H1 (cell line): Measurements from ENCODE around the gene ERAP2. TPM values are rescaled to one million over a fixed set of nuclear protein-coding genes. Genes with fewer than 3 reads are reported as not detected.
A peak's percentile ranks its signal among the peaks of the same experiment; 100 is the strongest.

Source experiments
- CTCF ChIA-PET: fragments of 300-600 bp; sonication (Branson Sonifier 250); formaldehyde crosslinking; loops from one replicate; lab custom pipeline; 2021; ENCODE audit not compliant: partially characterized antibody; lab: Charles Lee
- POLR2A ChIA-PET: fragments of 300-600 bp; sonication (Branson Sonifier 250); formaldehyde crosslinking; loops from one replicate; lab custom pipeline; 2021; ENCODE audit warnings: inconsistent platforms; ENCODE audit not compliant: partially characterized antibody; lab: Charles Lee
- DNase-seq, 2 experiments: peaks; one replicate each; pipeline versions ENCODE4 v3.0.0 to v3.0.0-alpha.2; 2010 to 2022; ENCODE audit warnings: low spot score in 2 of 2, low read depth in 1 of 2, mixed read lengths in 1 of 2
- FAIRE-seq: peaks from 2 replicates; lab custom pipeline; 2011; peaks lifted over from hg19 to GRCh38; lab: Jason Lieb, UNC
- H2AFZ ChIP-seq: 2 replicates; pipeline ENCODE4 v1.8.1; 2012; ENCODE audit warnings: low read length, inconsistent platforms
- H2AK5ac ChIP-seq: 2 replicates; pipeline ENCODE4 v1.6.1; 2013; ENCODE audit warnings: low read depth, low read length
- H2BK120ac ChIP-seq: replicated peaks from 2 replicates; pipeline ENCODE3; 2013; ENCODE audit warnings: low read depth, low read length, inconsistent platforms
- H2BK12ac ChIP-seq: 2 replicates; pipeline ENCODE4 v1.6.1; 2013; ENCODE audit warnings: low read depth, low read length
- H2BK15ac ChIP-seq: 2 replicates; pipeline ENCODE4 v1.6.1; 2013; ENCODE audit warnings: low read length
- H2BK20ac ChIP-seq: 2 replicates; pipeline ENCODE4 v1.6.1; 2013; ENCODE audit warnings: low read length
- H2BK5ac ChIP-seq: 2 replicates; pipeline ENCODE4 v1.6.1; 2013; ENCODE audit warnings: low read depth, low read length
- H3K14ac ChIP-seq: 2 replicates; pipeline ENCODE4 v1.6.1; 2013; ENCODE audit warnings: inconsistent platforms; ENCODE audit not compliant: insufficient read length
- H3K18ac ChIP-seq: 2 replicates; pipeline ENCODE4 v1.6.1; 2013; ENCODE audit warnings: low read length; ENCODE audit errors: extremely low read depth
- H3K23ac ChIP-seq: 2 replicates; pipeline ENCODE4 v1.6.1; 2013; ENCODE audit warnings: inconsistent platforms; ENCODE audit not compliant: insufficient read length
- H3K23me2 ChIP-seq: 2 replicates; pipeline ENCODE4 v1.6.1; 2013; ENCODE audit warnings: low read depth, low read length
- H3K27ac ChIP-seq: 2 replicates; pipeline ENCODE4 v1.6.1; 2011; ENCODE audit warnings: low read depth, low read length, inconsistent platforms
- H3K27me3 ChIP-seq, 4 experiments: replicated peaks in 1 of 4; 1 replicate in 1 of 4; 2 replicates in 3 of 4; pipeline versions ENCODE4 v1.6.1 to v1.8.1; 2011 to 2013; ENCODE audit warnings: low read length in 3 of 4, mild to moderate bottlenecking in 3 of 4, inconsistent platforms in 2 of 4, mixed read lengths in 2 of 4, moderate library complexity in 1 of 4; ENCODE audit not compliant: control insufficient read depth in 3 of 4, insufficient read depth in 3 of 4; ENCODE audit errors: extremely low read depth in 1 of 4
- H3K36me3 ChIP-seq, 4 experiments: 2 replicates each; pipeline versions ENCODE4 v1.6.1 to v1.8.1; 2011 to 2013; ENCODE audit warnings: mild to moderate bottlenecking in 4 of 4, low read length in 3 of 4, moderate library complexity in 2 of 4, control low read depth in 1 of 4, inconsistent platforms in 1 of 4; ENCODE audit not compliant: insufficient read depth in 4 of 4, control insufficient read depth in 2 of 4
- H3K4ac ChIP-seq: replicated peaks from 2 replicates; pipeline ENCODE3; 2013; ENCODE audit warnings: low read length, low read depth, mixed read lengths, inconsistent platforms; ENCODE audit not compliant: insufficient read length
- H3K4me1 ChIP-seq, 4 experiments: replicated peaks in 1 of 4; 1 replicate in 1 of 4; 2 replicates in 3 of 4; pipeline versions ENCODE4 v1.6.1 to v1.8.1; 2011 to 2013; ENCODE audit warnings: low read length in 3 of 4, inconsistent platforms in 2 of 4, mixed read lengths in 1 of 4; ENCODE audit not compliant: insufficient read depth in 4 of 4, control insufficient read depth in 3 of 4
- H3K4me2 ChIP-seq, 2 experiments: 2 replicates each; pipeline versions ENCODE4 v1.6.1 to v1.8.1; 2011 to 2013; ENCODE audit warnings: low read depth in 2 of 2, low read length in 2 of 2, control low read depth in 1 of 2, inconsistent platforms in 1 of 2, mild to moderate bottlenecking in 1 of 2; ENCODE audit not compliant: insufficient read depth in 1 of 2
- H3K4me3 ChIP-seq, 4 experiments: fragments of 200-600, 300-600 bp in 1 of 4; sonication (generic), shearing (Covaris generic), sonication (Bioruptor Twin) in 1 of 4; 2 replicates each; pipeline versions ENCODE4 v1.5.1 to v1.8.1; 2011 to 2016; ENCODE audit warnings: low read length in 4 of 4, low read depth in 3 of 4, control low read depth in 2 of 4, inconsistent platforms in 2 of 4, mild to moderate bottlenecking in 2 of 4, mixed read lengths in 1 of 4, moderate library complexity in 1 of 4; ENCODE audit not compliant: insufficient read depth in 2 of 4; ENCODE audit errors: extremely low read depth in 1 of 4
- H3K56ac ChIP-seq: replicated peaks from 2 replicates; pipeline ENCODE3; 2013; ENCODE audit warnings: low read depth, mild to moderate bottlenecking, mixed read lengths, low read length, inconsistent platforms; ENCODE audit not compliant: insufficient read length
- H3K79me1 ChIP-seq: 2 replicates; pipeline ENCODE4 v1.6.1; 2013; ENCODE audit warnings: low read depth, low read length, control low read depth
- H3K79me2 ChIP-seq, 2 experiments: 2 replicates each; pipeline versions ENCODE4 v1.6.1 to v1.8.1; 2012 to 2013; ENCODE audit warnings: low read length in 2 of 2, mild to moderate bottlenecking in 2 of 2, inconsistent platforms in 1 of 2; ENCODE audit not compliant: insufficient read depth in 2 of 2, control insufficient read depth in 1 of 2
- H3K9ac ChIP-seq, 4 experiments: replicated peaks in 1 of 4; 1 replicate in 1 of 4; 2 replicates in 3 of 4; pipeline versions ENCODE4 v1.6.1 to v1.8.1; 2011 to 2013; ENCODE audit warnings: low read depth in 3 of 4, low read length in 3 of 4, control low read depth in 2 of 4, mild to moderate bottlenecking in 2 of 4, moderate library complexity in 2 of 4, inconsistent platforms in 1 of 4; ENCODE audit errors: extremely low read depth in 1 of 4
- H3K9me3 ChIP-seq, 2 experiments: 2 replicates each; pipeline versions ENCODE4 v1.6.1 to v1.8.1; 2012 to 2013; ENCODE audit warnings: mild to moderate bottlenecking in 2 of 2, moderate library complexity in 2 of 2, control low read depth in 1 of 2, inconsistent platforms in 1 of 2, low read depth in 1 of 2, low read length in 1 of 2, mixed read lengths in 1 of 2; ENCODE audit not compliant: insufficient read depth in 2 of 2
- H4K20me1 ChIP-seq, 2 experiments: replicated peaks in 1 of 2; 2 replicates each; pipeline versions ENCODE3 to v1.8.1; 2011 to 2013; ENCODE audit warnings: inconsistent platforms in 2 of 2, low read length in 2 of 2, mild to moderate bottlenecking in 1 of 2; ENCODE audit not compliant: insufficient read depth in 2 of 2, control insufficient read depth in 1 of 2
- H4K5ac ChIP-seq: 2 replicates; pipeline ENCODE4 v1.6.1; 2013; ENCODE audit warnings: low read length, low read depth, mixed read lengths, inconsistent platforms; ENCODE audit not compliant: insufficient read length
- H4K8ac ChIP-seq: 2 replicates; pipeline ENCODE4 v1.8.0; 2013; ENCODE audit warnings: mild to moderate bottlenecking, moderate library complexity, low read length, inconsistent platforms; ENCODE audit not compliant: insufficient read depth; ENCODE audit errors: extremely low read depth
- H4K91ac ChIP-seq: replicated peaks from 2 replicates; pipeline ENCODE3; 2013; ENCODE audit warnings: low read length, mixed read lengths, inconsistent platforms; ENCODE audit not compliant: insufficient read length
- BACH1 ChIP-seq: IDR thresholded peaks from 2 replicates; pipeline ENCODE4 v1.6.1; 2012; ENCODE audit warnings: low read length, improper control_type of control experiment
- BRCA1 ChIP-seq: IDR thresholded peaks from 2 replicates; pipeline ENCODE4 v1.6.1; 2012; ENCODE audit warnings: low read depth, low read length, improper control_type of control experiment
- CBX8 ChIP-seq: fragments of 300-800, 300-1000 bp; sonication (generic); IDR thresholded peaks from 2 replicates; pipeline ENCODE4 v1.7.1; 2016; ENCODE audit warnings: low read depth, low read length, borderline replicate concordance
- JUND ChIP-seq: IDR thresholded peaks from 2 replicates; pipeline ENCODE4 v1.6.1; 2011; ENCODE audit warnings: mild to moderate bottlenecking, improper control_type of control experiment, low read length
- KDM1A ChIP-seq: fragments of 200-600, 300-600 bp; sonication (generic); IDR thresholded peaks from 2 replicates; pipeline ENCODE4 v1.7.1; 2016; ENCODE audit warnings: mild to moderate bottlenecking, low read length, borderline replicate concordance
- PHF8 ChIP-seq: fragments of 200-600 bp; sonication (generic); conservative IDR thresholded peaks from 2 replicates; pipeline ENCODE4 v1.7.1; 2012; ENCODE audit warnings: low read depth, mild to moderate bottlenecking, inconsistent platforms, low read length, moderate library complexity
- POLR2A ChIP-seq, 2 experiments: IDR thresholded peaks; 1 replicate in 1 of 2; 2 replicates in 1 of 2; pipeline ENCODE4 v1.6.1; 2011; ENCODE audit warnings: low read depth in 2 of 2, low read length in 2 of 2, mild to moderate bottlenecking in 2 of 2; ENCODE audit errors: control extremely low read depth in 1 of 2
- POU5F1 ChIP-seq: IDR thresholded peaks from 2 replicates; pipeline ENCODE4 v1.6.1; 2011; ENCODE audit warnings: low read depth, mild to moderate bottlenecking, low read length, moderate library complexity
- SP1 ChIP-seq: IDR thresholded peaks from 2 replicates; pipeline ENCODE4 v1.6.1; 2011; ENCODE audit warnings: low read depth, low read length
- SUZ12 ChIP-seq: fragments of 200-600 bp; sonication (generic); IDR thresholded peaks from 2 replicates; pipeline ENCODE4 v1.6.1; 2012; ENCODE audit warnings: mild to moderate bottlenecking, inconsistent platforms, low read length, moderate library complexity, mixed read lengths
- TAF1 ChIP-seq: IDR thresholded peaks from 2 replicates; pipeline ENCODE4 v1.6.1; 2011; ENCODE audit warnings: mild to moderate bottlenecking, low read depth, low read length
- TAF7 ChIP-seq: optimal IDR thresholded peaks from 2 replicates; pipeline ENCODE3; 2011; ENCODE audit warnings: low read depth, mild to moderate bottlenecking, inconsistent platforms, low read length, moderate library complexity, borderline replicate concordance
- TCF12 ChIP-seq: IDR thresholded peaks from 2 replicates; pipeline ENCODE4 v1.6.1; 2011; ENCODE audit warnings: low read depth, mild to moderate bottlenecking, low read length
- ZNF274 ChIP-seq: IDR thresholded peaks from 2 replicates; pipeline ENCODE4 v1.7.0; 2012; ENCODE audit warnings: low read length, borderline replicate concordance; ENCODE audit errors: extremely low read depth
- WGBS, 2 experiments: shearing (Covaris generic) in 1 of 2; methylation state at CpG; one replicate each; pipeline versions ENCODE4 v1.1.6 to v1.1.7; 2013 to 2015; ENCODE audit warnings: low lambda C conversion rate in 2 of 2, mixed read lengths in 2 of 2, inconsistent platforms in 1 of 2, low coverage in 1 of 2, missing lambda C conversion rate in 1 of 2; ENCODE audit not compliant: insufficient replicate concordance in 2 of 2, insufficient coverage in 1 of 2, insufficient read length in 1 of 2; ENCODE audit errors: extremely low coverage in 1 of 2, missing lambda C conversion rate in 1 of 2; 5-methylcytosine and 5-hydroxymethylcytosine counted together
- polyA plus RNA-seq, 7 experiments: library from polyadenylated mRNA; depleted of rRNA in 3 of 7; stranded (reverse) in 5 of 7; unstranded in 2 of 7; fragments of >200 nt in 5 of 7; fragments of 200-250 nt in 2 of 7; gene quantifications; 1 replicate in 5 of 7; 2 replicates in 1 of 7; 4 replicates in 1 of 7; pipeline versions ENCODE4 v1.2.1 to v1.2.3, GENCODE V29; 2011 to 2013; ENCODE audit warnings: missing spikeins in 2 of 7, mixed read lengths in 2 of 7
- total RNA-seq: library from RNA; stranded (reverse); fragmentation: NEBNext Ultra II Directional; extraction: Animal tissue kit (Norgen Biotek cat#: 25700); gene quantifications from 2 replicates; pipeline ENCODE4 v1.2.1, GENCODE V29; 2021

ERAP2 gene
- total and polyA plus RNA-seq, 2 of the 8 experiments (the other 6 are each of a cell fraction or from before 2014, with no cell fraction given), result 0.14 TPM; not detected in 1

DNA sequence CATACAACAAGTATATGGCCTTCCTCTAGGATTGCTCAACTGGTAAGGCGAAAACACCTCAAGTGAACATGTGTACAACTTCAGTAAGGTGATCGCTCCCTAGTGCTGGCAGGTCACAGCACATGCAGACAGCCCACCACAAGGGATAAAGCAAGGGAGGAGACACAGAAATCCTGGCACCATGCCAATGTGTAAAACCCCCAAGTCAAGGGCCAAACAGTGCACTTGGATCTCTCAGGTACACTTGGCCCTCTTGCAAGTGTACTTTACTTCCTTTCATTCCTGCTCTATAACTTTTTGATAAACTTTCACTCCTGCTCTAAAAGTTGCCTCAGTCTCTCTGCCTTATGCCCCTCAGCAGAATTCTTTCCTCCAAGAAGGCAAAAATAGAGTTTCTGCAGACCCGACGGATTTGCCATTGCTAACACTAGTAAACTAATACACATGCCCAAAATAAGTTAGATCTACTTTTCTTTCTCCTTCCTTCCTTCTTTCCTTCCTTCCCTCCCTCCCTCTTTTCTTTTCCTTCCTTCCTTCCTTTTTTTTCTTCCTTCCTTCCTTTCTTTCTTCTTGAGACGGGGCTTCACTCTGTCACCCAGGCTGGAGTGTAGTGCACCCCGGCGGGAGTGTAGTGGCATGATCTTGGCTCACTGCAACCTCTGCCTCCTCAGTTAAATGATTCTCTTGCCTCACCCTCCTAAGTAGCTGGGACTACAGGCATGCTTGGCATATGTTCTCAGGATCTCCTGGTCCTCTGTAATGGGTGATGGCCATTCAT, 52.8 kb downstream of the ERAP2 start:
- Histone ChIP-seq H2BK20ac (no peak overlapping the region), H4K20me1 (no peaks in the 10 kb centered on the region), H3K36me3 (no peaks in the 10 kb centered on the region), H3K79me1 (no peaks in the 10 kb centered on the region), H3K18ac (no peak overlapping the region), H3K23me2 (no peaks in the 10 kb centered on the region), H2BK120ac (no peak overlapping the region), H4K91ac (no peak overlapping the region), H2BK5ac (no peak overlapping the region), H3K79me2 (no peaks in the 10 kb centered on the region), H3K4me1 (peaks cover 0 to 5% (median 3%) of the 10 kb centered on the region in 4 experiments; a peak in 4 of 7 replicates), H3K9ac (no peak overlapping the region), H3K27me3 (no peaks in the 10 kb centered on the region), H4K5ac (no peak overlapping the region), H2AK5ac (no peak overlapping the region), H2AFZ (no peak overlapping the region), H3K4me2 (no peak overlapping the region), H3K9me3 (no peaks in the 10 kb centered on the region), H2BK12ac (0 out of 2 replicates have a peak overlapping the region, but pooled peaks have one; percentile 19), H3K14ac (no peak overlapping the region), H3K27ac (no peak overlapping the region), H4K8ac (no peak overlapping the region; the same call in 1 of the 2 replicates), H3K23ac (no peak overlapping the region), H3K56ac (no peak overlapping the region), H3K4ac (no peak overlapping the region), H3K4me3 (no peak overlapping the region), H2BK15ac (no peak overlapping the region)
- FAIRE-seq (no peak), DNase-seq (no peak)
- POLR2A ChIA-PET, result no interaction called here
- CTCF ChIA-PET, result interaction anchor here (3.0 kb wide), 1 partner anchor 60 kb away, joined by 9 read pairs; no protein-coding TSS in a partner anchor
- WGBS, 2 experiments, result 90% methylated on average over 7 of the region's 7 CpGs; no CpG with 5 or more reads in 1 of the 2 experiments
- TF ChIP-seq SP1 (no peak), PHF8 (no peak), TAF7 (no peak), KDM1A (no peak), ZNF274 (no peak), POU5F1 (no peak), CBX8 (no peak), SUZ12 (no peak), JUND (no peak), BACH1 (no peak), TCF12 (no peak), TAF1 (no peak), BRCA1 (no peak), POLR2A (IDR thresholded peaks at IDR 0.05; ENCODE audit: control extremely low read depth in 1 of 2, low read depth in 2 of 2, low read length in 2 of 2) (no peak)
